ENCODE measurements around the gene TRABD2A.

DNA sequence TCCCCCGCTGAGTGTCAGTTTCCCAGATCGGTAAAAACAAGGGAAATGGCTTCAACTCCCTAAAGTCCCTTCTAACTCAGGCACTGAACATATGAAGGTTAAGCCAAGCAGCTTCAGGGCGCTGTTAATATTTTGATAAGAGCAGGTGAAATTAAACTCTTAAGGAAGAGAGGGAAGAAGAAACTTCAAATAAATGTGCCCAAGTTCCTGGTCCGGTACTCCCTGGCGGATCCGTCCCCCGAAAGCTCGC is 564 bp downstream of the TRABD2A start:
- TF ChIP-seq, protein P1, sequence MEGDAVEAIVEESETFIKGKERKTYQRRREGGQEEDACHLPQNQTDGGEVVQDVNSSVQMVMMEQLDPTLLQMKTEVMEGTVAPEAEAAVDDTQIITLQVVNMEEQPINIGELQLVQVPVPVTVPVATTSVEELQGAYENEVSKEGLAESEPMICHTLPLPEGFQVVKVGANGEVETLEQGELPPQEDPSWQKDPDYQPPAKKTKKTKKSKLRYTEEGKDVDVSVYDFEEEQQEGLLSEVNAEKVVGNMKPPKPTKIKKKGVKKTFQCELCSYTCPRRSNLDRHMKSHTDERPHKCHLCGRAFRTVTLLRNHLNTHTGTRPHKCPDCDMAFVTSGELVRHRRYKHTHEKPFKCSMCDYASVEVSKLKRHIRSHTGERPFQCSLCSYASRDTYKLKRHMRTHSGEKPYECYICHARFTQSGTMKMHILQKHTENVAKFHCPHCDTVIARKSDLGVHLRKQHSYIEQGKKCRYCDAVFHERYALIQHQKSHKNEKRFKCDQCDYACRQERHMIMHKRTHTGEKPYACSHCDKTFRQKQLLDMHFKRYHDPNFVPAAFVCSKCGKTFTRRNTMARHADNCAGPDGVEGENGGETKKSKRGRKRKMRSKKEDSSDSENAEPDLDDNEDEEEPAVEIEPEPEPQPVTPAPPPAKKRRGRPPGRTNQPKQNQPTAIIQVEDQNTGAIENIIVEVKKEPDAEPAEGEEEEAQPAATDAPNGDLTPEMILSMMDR (IDR thresholded peaks at IDR 0.05): no peak
- no peak for TF ChIP-seq POLR2A (IDR thresholded peaks at IDR 0.05)
